GM10266 (cell line): ENCODE results near the gene NDUFAB1.
"Not testable (repeated sequence)": the region's sequence is repeated elsewhere in the genome, so short reads cannot be mapped to it uniquely, and the experiment has no call there.

ENCODE experiments used
- DNase-seq: peaks from one replicate; pipeline ENCODE4 v3.0.0; 2012; ENCODE audit errors: extremely low spot score
- TF ChIP-seq, protein P1 (sequence below): IDR thresholded peaks from 2 replicates; pipeline ENCODE4 v1.5.1; 2012; ENCODE audit warnings: mild to moderate bottlenecking, low read depth; ENCODE audit not compliant: control insufficient read depth, insufficient read depth; ENCODE audit errors: missing control alignments

NDUFAB1 gene

DNA sequence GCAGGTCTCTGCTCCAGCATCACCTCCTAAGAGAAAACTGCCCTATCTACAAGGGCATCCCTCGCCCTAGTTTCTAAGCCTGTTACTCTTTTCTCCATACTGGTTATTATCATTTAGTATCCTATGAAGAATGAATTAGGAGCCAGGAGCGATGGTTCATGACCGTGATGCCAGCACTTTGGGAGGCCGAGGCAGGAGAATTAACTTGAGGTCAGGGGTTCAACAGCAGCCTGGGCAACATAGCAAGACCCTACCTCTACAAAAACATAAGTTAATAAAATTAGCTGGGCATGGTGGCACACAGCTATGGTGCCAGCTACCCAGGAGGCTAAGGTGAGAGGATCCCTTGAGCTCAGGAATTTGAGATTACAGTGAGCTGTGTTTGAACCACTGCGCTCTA is 46.2 kb downstream of the NDUFAB1 start:
- TF ChIP-seq, protein P1, sequence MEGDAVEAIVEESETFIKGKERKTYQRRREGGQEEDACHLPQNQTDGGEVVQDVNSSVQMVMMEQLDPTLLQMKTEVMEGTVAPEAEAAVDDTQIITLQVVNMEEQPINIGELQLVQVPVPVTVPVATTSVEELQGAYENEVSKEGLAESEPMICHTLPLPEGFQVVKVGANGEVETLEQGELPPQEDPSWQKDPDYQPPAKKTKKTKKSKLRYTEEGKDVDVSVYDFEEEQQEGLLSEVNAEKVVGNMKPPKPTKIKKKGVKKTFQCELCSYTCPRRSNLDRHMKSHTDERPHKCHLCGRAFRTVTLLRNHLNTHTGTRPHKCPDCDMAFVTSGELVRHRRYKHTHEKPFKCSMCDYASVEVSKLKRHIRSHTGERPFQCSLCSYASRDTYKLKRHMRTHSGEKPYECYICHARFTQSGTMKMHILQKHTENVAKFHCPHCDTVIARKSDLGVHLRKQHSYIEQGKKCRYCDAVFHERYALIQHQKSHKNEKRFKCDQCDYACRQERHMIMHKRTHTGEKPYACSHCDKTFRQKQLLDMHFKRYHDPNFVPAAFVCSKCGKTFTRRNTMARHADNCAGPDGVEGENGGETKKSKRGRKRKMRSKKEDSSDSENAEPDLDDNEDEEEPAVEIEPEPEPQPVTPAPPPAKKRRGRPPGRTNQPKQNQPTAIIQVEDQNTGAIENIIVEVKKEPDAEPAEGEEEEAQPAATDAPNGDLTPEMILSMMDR, result no peak
- DNase-seq, result no peak

DNA sequence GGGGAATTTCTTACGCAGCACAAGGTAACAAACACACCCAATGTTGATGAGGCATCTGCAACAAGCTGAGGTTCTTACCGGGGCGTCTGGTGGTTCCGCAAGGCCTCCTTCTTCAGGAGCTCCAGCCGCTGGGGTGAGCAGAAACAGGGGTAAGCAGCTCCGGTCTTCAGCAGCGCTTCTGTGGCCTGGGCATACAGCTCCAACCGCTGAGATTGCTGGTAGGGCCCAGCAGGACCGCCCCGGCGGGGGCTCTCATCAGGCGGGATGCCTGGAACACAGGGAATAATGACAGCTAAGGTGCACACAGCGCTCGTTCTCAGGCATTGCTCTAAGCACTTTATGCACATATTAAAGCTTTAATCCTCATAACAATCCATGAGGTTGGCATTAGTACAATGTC is 51.7 kb downstream of the NDUFAB1 start:
- no peak for DNase-seq
- TF ChIP-seq, protein P1, result no peak

DNA sequence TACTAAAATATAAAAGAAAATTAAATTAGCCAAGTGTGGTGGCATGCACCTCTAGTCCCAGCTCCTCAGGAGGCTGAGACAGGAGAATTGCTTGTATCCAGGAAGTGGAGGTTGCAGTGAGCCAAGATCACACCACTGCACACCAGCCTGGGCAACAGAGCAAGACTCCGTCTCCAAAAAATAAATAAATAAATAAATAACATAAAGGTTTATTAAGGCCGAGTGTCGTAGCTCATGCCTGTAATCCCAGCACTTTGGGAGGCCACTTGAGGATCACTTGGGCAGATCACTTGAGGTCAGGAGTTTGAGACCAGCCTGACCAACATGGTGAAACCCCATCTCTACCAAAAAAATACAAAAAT is 55.3 kb downstream of the NDUFAB1 start:
- not testable (repeated sequence) for DNase-seq

DNA sequence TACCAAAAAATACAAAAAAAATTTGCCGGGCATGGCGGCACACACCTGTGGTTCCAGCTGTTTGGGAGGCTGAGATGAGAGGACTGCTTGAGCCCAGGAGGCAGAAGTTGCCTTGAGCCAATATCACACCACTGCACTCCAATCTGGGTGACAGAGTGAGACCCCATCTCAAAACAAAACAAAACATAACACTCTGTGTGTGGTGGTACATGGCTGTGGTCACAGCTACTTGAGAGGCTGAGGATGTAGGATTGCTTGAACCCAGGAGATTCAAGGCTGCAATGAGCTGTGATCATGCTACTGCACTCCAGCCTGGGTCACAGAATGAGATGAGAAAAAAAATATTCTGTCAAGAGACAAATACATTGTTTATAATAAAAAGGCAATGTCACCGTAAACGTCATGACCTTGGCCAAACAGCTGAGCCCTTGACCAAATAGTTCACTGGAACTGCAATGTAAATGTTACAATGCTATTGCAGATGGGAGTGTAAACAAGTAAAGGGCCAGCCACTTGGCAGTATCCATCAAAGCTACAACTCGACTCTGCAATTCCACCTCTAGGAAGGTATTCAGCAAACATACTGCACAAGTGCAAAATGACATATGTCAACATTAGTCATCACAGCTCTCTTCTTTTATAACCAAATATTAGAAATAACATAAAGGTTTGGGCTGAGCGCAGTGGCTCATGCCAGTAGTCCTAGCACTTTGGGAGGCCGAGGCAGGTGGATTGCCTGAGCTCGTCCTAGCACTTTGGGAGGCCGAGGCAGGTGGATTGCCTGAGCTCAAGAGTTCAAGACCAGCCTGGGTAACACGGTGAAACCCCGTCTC is 55.9 kb downstream of the NDUFAB1 start:
- no peak for DNase-seq
- TF ChIP-seq, protein P1, result no peak

DNA sequence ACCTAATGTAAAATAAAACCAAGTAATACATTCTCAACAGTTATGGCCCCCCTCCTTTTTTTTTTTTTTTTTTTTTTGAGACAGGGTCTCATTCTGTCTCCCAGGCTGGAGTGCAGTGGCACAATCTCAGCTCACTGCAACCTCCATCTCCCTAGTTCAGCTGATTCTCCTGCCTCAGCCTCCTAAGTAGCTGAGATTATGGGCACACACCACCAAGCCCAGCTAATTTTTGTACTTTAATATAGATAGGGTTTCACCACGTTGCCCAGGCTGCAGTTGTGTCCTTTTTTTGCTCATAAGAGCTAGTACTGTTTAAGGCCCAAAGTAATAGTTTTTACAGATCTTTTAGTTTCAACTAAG is 57.2 kb downstream of the NDUFAB1 start:
- no peak for DNase-seq
- TF ChIP-seq, protein P1, result no peak

DNA sequence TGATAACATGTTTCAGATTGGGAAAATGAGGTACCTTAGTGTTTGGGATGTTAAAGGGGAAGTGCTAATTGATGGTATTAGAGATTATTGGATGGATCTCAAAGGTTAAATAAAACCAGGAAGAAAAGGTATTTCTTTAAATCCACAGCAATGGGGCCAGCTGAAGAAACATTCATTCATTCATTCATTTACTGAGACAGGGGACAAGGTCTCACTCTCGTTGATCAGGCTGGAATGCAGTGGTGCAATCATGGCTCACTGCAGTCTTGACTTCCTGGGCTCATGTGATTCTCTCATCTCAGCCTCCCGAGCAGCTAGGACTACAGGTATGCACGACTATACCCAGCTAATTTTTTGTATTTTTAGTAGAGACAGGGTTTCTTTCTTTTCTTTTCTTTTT is 58.7 kb downstream of the NDUFAB1 start:
- TF ChIP-seq, protein P1, result no peak
- DNase-seq, result no peak

DNA sequence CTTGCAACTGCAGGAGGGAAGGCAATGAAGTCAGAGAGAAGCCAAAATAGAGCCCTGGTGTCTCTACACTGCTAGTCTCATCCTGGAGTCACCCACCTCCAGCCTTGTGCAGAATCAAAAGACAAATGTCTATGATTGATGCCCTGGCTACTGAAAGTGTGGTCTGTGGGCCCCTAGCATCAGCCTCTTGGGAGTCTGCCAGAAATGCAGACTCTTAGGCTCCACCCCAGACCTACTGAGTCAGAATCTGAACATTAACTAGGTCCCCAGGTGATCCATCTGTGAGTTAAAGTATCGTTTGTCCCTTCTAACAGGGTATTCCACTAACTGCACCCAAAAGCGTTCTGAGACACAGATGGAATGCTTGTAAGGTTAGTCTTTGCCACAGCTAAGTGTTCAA is 60.2 kb downstream of the NDUFAB1 start:
- DNase-seq, result no peak
- TF ChIP-seq, protein P1, result no peak
